Glutamatergic neuron (in vitro differentiated cells): ENCODE data around the gene TSPAN9. TPM values are rescaled to one million over a fixed set of nuclear protein-coding genes. Genes with fewer than 3 reads are reported as not detected.

Experiments used
- DNase-seq: peaks from one replicate; pipeline ENCODE4 v3.0.0; 2022
- H3K27ac Mint-ChIP-seq: one replicate; pipeline ENCODE4 v1.8.0; 2020; ENCODE audit warnings: mild to moderate bottlenecking, mixed read lengths, inconsistent platforms; ENCODE audit not compliant: unreplicated experiment
- H3K27me3 Mint-ChIP-seq: one replicate; pipeline ENCODE4 v1.8.0; 2020; ENCODE audit warnings: mild to moderate bottlenecking, moderate library complexity, mixed read lengths, inconsistent platforms; ENCODE audit not compliant: unreplicated experiment
- H3K36me3 Mint-ChIP-seq: one replicate; pipeline ENCODE4 v1.8.0; 2020; ENCODE audit warnings: mild to moderate bottlenecking, mixed read lengths, inconsistent platforms; ENCODE audit not compliant: unreplicated experiment
- H3K4me1 Mint-ChIP-seq: one replicate; pipeline ENCODE4 v1.8.0; 2020; ENCODE audit warnings: mild to moderate bottlenecking, low read depth, mixed read lengths, inconsistent platforms; ENCODE audit not compliant: unreplicated experiment
- H3K4me3 Mint-ChIP-seq: one replicate; pipeline ENCODE4 v1.8.0; 2020; ENCODE audit warnings: mild to moderate bottlenecking, mixed read lengths, inconsistent platforms; ENCODE audit not compliant: unreplicated experiment
- H3K9me3 Mint-ChIP-seq: one replicate; pipeline ENCODE4 v1.8.0; 2020; ENCODE audit warnings: mild to moderate bottlenecking, moderate library complexity, mixed read lengths, inconsistent platforms; ENCODE audit not compliant: unreplicated experiment
- CTCF ChIP-seq: fragments of 200-600 bp; sonication (generic); IDR thresholded peaks from one replicate; pipeline ENCODE4 v1.5.0; 2021; ENCODE audit not compliant: partially characterized antibody, unreplicated experiment
- total RNA-seq: library from RNA; stranded (reverse); fragmentation: NEBNext Ultra II Directional; extraction: Animal tissue kit (Norgen Biotek cat#: 25700); gene quantifications from one replicate; pipeline ENCODE4 v1.2.1, GENCODE V29; 2021; ENCODE audit not compliant: unreplicated experiment

TSPAN9 gene
- total RNA-seq, 1 donor from 2014 or later = 142 TPM

- H3K4me1 Mint-ChIP-seq = peaks cover 10% of the 10 kb centered on the region
- peaks cover 3% of the 10 kb centered on the region for H3K27me3 Mint-ChIP-seq
- no peak for DNase-seq
- peaks cover 7% of the 10 kb centered on the region for H3K9me3 Mint-ChIP-seq
- H3K27ac Mint-ChIP-seq = no peak overlapping the region
- H3K36me3 Mint-ChIP-seq = peaks cover 14% of the 10 kb centered on the region
- TF ChIP-seq CTCF = no peak
- no peak overlapping the region for H3K4me3 Mint-ChIP-seq
Measured at GRCh38 chr12:3333583-3333982, 256.4 kb downstream of the TSPAN9 start.

GRCh38 chr12:3333991-3334391 lies 256.8 kb downstream of the TSPAN9 start:
- Mint-ChIP-seq H3K27ac (no peak overlapping the region), H3K9me3 (peaks cover 7% of the 10 kb centered on the region), H3K27me3 (peaks cover 3% of the 10 kb centered on the region), H3K4me1 (peaks cover 10% of the 10 kb centered on the region), H3K36me3 (peaks cover 14% of the 10 kb centered on the region), H3K4me3 (no peak overlapping the region)
- no peak for DNase-seq
- no peak for TF ChIP-seq CTCF

- peaks cover 8% of the 10 kb centered on the region for H3K4me1 Mint-ChIP-seq
- TF ChIP-seq CTCF = no peak
- H3K36me3 Mint-ChIP-seq = peaks cover 14% of the 10 kb centered on the region
- peaks cover 7% of the 10 kb centered on the region for H3K9me3 Mint-ChIP-seq
- H3K27ac Mint-ChIP-seq = no peak overlapping the region
- H3K27me3 Mint-ChIP-seq = peaks cover 3% of the 10 kb centered on the region
- DNase-seq = no peak
- H3K4me3 Mint-ChIP-seq = no peak overlapping the region
Measured at GRCh38 chr12:3335078-3335487, 257.9 kb downstream of the TSPAN9 start.

Other genes with a start within 250 kb of the TSPAN9 start
- not detected for gene NRIP2, start 242.3 kb upstream of the TSPAN9 start, total RNA-seq
- gene TEX52, start 220.3 kb upstream of the TSPAN9 start, total RNA-seq = not detected
- gene FOXM1, start 200.2 kb upstream of the TSPAN9 start, total RNA-seq = 12.7 TPM
- gene RHNO1, start 200.2 kb upstream of the TSPAN9 start, total RNA-seq = 14.8 TPM
- 12.5 TPM for gene TULP3, start 186.5 kb upstream of the TSPAN9 start, total RNA-seq
- 3.8 TPM for gene TEAD4, start 118.0 kb upstream of the TSPAN9 start, total RNA-seq